NCI-H1048 (cell line): Measurements from ENCODE around the gene SLAIN1.

Source experiments
- DNase-seq: peaks from one replicate; lab custom pipeline; 2025; lab: John Stamatoyannopoulos, UW

The SLAIN1 gene

DNA sequence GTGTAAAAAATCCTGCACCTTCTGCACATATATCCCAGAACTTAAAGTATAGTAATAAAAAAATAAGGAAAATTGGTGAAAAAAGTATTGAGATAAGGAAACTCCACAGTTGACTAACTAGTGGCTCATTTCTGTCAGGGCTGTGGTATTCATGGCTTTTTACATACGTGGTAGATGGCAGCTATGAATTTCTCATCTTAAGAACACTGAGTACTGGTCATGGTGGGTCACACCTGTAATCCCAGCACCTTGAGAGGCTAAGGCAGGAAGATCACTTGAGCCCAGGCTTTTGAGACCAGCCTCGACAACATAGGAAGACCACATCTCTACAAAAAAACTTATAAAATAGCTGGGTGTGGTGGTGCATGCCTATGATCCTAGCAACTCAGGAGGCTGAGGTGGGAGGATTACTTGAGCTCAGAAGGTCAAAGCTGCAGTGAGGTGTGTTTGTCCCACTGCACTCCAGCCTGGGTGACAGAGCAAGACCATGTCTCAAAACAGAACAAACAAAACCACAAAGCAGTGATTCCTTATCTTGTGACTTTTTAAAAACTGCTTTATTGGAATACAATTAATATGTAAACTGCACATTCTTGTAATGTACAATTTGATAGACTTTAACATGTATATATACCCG lies 16.8 kb downstream of the SLAIN1 start:
- DNase-seq = no peak

DNA sequence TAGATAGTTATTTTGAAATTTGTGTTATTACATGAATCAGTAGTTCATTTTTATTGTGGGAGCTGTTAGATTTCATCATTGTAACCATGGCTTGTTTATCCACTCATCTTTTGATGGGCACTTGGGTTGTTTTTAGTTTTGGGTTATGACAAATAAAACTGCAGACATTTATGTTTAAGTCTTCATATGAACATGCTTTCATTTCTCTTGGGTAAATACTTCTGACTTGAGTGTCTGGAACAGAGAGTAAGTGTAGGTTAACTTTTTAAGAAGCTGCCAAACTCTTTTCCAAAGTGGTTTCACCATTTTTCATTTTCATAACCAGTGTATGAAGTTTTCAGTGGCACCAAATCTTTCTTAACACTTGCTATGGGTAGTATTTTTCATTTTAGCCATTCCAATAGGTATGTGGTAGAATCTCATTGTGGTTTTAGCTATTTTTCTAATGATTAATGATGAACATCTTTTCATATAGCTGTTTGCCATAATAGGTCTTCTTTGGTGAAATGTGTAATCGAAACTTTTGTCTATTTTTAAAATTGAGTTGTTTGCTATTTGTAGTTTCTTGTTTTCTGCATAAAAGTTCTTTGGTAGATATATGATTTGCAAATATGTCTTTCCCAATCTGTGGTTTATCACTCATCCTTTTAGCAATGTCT lies 17.9 kb downstream of the SLAIN1 start:
- no peak for DNase-seq

- no peak for DNase-seq
Observed at GRCh38 chr13:77716692-77717091, 19.2 kb downstream of the SLAIN1 start.

DNA sequence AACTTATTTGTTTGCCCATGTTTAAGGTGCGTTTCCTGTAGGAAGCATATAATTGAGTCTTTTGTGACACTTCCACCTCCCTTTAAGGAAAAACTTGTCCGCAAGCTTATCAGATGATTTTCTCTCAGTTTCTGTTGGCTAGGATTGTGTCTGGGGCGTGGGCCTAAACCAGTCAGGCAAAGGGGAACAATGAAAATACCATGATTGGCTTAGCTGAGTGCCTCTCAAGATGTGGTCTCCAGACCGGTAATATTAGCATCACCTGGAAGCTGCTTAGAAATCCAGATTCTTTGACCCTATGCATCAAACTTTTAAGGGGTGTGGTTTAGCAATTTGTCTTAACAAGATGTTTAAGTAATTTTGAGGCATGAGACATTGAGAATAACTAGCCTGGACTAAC lies 20.0 kb downstream of the SLAIN1 start:
- no peak for DNase-seq

- no peak for DNase-seq
Observed at GRCh38 chr13:77719128-77719527, 21.6 kb downstream of the SLAIN1 start.

DNA sequence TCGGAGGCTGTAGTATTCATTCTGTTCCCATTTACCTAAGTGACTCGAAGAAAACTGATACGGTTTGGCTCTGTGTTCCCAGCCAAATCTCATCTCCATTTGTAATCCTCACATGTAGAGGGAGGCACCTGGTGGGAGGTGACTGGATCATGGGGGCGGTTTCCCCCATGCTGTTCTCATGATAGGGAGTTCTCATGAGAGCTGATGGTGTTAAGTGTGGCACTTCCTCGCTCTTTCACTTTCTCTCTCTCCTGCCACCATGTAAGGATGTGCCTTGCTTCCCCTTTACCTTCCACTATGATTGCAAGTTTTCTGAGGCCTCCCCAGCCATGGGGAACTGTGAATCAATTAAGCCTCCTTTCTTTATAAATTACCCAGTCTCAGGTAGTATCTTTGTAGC lies 23.5 kb downstream of the SLAIN1 start:
- DNase-seq = no peak

DNA sequence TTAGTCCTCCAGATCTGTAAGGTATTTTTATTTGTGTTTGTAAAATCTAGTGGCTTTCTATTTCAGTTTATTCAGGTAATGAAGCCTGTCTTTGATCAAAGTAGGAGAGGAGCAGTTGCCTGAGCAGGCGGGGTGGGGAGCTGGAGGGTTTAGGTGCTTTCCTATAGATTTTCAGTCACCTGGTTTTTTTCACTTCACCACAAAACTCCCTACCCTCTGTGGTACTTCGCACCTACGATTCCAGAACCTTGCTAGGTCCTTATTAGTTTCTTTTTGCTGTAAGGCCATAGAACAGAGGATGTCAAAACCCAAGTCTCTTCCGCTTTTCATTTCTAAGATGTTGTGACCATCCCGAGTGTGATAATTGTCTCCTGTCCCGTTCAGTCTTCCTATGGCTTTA lies 26.6 kb downstream of the SLAIN1 start:
- DNase-seq = no peak

DNA sequence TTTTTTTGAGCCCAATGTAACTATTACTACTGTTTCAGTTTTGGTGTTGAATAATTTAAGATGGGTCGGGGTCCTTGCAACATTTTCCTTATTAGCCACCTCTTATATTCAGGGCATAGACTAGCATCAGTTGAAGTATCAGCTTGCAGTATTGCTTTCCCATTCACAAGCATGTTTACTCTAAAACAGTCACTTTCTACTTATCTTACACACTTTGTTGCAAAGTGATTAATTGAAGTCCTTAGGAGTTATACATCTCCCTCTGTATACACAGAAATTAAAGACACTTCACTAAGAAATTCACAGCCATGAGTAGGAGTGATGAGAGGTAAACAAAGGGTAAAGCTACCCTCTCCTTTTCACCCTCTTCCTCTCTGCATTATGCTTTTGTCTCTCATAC lies 27.6 kb downstream of the SLAIN1 start:
- DNase-seq = no peak

GRCh38 chr13:77728265-77729125 lies 31.0 kb downstream of the SLAIN1 start:
- DNase-seq = no peak

DNA sequence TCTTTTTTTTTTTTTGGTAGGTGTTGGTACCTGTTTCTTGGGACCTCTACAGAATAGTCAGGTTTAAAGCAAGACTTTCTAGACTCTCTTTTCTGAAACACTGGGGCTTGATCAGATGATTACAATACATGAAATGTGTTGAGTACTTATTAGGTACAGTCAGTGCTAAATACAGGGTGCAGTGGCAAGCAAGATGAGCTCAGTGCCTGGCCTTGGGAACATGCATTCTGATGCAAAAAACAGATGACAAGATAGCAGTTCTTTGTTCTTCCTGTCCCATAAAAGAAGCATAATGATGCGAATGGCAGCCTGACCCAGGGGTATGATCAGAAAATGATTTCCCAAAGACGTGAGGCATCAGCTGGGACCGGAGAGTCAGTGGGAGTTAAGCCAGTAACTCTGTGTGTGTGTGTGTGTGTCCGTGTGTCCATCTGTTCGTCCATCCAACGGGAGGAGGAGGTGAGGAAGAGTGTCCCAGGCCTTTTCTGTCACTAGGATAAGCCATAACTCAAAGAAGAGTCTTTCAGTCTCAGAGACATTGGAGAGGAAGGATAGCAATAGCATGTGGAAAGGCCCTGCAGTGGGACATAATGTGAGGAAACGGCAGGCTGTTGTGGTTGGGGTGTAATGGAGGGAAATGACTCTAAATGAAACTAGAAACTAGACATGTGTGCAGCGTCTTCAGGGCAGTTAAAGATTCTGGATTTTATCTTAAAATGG lies 32.2 kb downstream of the SLAIN1 start:
- no peak for DNase-seq

DNA sequence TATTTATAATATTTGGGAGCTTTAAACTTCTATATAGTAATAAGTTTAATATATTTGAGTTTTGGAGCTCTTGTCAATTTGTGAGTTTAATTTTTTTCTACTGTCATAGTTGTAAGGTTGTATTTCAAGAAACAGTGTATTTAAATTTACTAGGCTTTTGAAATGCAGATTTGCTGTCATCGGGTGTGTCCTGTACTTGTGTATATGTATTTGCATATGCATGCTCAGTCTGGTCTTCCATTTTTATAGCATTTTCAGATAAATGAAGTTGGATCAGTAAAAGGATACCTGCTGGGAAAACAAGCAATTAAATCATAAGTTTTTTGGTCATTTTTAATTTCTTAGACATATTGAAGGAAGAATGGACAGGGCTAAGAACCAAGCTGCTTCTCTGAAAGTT lies 33.1 kb downstream of the SLAIN1 start:
- no peak for DNase-seq

GRCh38 chr13:77732287-77732686 lies 34.8 kb downstream of the SLAIN1 start:
- DNase-seq = no peak

- no peak for DNase-seq
Observed at GRCh38 chr13:77733674-77734073, 36.2 kb downstream of the SLAIN1 start.

- DNase-seq = no peak
Observed at GRCh38 chr13:77737583-77738200, 40.2 kb downstream of the SLAIN1 start.

- DNase-seq = no peak
Observed at GRCh38 chr13:77740097-77740735, 42.7 kb downstream of the SLAIN1 start.

GRCh38 chr13:77740931-77741596 lies 43.6 kb downstream of the SLAIN1 start:
- no peak for DNase-seq

GRCh38 chr13:77741597-77741972 lies 44.1 kb downstream of the SLAIN1 start:
- DNase-seq = no peak

DNA sequence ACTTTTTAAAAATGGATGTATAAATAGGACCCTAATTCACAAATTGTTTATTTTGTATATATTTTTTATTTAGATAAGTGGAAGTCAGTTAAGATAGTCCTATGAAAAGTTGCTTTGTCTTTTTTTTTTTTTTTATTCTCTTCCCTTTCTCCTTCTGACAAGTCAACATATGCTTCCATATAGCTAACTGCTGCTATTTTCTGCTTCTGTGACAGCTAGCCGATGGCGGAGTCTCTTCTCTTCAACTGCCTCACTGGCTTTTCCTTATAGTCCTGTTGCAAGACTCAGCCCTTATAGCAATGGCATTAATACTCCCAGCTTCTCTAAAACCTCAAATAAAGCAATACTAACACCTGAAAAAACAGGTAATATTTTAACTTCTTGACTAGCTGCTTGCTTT lies 45.3 kb downstream of the SLAIN1 start:
- DNase-seq = no peak

GRCh38 chr13:77745784-77746183 lies 48.3 kb downstream of the SLAIN1 start:
- DNase-seq = no peak

DNA sequence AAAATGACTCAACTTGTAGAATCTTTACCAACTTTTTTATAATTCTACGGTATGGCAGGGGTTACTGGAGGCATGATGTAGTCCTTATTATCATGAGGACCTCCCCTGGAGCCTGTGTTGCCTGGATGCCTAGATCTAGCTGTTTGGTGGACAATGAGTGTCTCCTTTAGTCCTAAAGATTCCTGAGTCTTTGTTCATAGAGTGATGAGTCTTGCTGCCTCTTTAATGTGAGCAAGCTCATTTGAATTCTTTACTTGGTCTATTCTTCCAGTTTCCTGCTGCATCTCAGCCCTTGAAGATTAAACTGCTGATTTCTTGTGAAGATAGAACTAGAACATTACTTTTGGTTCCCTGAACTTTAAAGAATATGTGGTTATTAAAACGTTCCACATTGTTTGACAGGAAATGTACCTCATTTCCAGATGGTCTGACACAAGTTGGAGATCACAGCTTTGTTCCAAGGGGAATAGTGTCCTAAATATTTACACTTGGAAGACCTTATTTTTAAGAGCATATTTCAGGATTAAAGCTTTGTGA lies 51.9 kb downstream of the SLAIN1 start:
- DNase-seq = no peak
